ENCODE results near the gene DYRK1A. TPM values are rescaled to one million over a fixed set of nuclear protein-coding genes. Genes with fewer than 3 reads are reported as not detected.

Gene DYRK1A
- total RNA-seq, 1 donor from 2014 or later: 83.5 TPM

DNA sequence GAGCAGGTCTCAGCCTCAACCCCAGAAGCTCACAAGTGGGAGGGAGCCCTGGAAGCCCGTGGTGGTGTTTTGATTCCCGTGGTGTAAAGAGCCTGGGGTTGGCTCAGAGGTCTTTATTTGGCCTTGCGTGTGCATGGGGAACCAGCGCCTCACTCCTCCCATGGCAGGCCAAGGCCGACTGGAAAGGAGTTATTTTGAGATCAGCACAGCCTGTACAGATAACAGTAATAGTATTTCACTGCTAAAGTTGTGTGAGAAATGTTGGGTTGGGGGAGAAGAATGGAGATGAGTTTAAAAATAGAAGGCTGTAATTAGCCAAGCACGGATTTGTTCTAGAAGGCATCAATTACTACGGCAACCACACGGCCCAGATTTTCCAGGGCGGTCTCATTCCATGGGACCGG lies 186.5 kb downstream of the DYRK1A start:
- no peaks in the 10 kb centered on the region for H3K36me3 Mint-ChIP-seq (ENCODE audit: insufficient read depth)
- TF ChIP-seq, protein P1, sequence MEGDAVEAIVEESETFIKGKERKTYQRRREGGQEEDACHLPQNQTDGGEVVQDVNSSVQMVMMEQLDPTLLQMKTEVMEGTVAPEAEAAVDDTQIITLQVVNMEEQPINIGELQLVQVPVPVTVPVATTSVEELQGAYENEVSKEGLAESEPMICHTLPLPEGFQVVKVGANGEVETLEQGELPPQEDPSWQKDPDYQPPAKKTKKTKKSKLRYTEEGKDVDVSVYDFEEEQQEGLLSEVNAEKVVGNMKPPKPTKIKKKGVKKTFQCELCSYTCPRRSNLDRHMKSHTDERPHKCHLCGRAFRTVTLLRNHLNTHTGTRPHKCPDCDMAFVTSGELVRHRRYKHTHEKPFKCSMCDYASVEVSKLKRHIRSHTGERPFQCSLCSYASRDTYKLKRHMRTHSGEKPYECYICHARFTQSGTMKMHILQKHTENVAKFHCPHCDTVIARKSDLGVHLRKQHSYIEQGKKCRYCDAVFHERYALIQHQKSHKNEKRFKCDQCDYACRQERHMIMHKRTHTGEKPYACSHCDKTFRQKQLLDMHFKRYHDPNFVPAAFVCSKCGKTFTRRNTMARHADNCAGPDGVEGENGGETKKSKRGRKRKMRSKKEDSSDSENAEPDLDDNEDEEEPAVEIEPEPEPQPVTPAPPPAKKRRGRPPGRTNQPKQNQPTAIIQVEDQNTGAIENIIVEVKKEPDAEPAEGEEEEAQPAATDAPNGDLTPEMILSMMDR (IDR thresholded peaks at IDR 0.05; ENCODE audit: unreplicated experiment): no peak
- peaks cover 3% of the 10 kb centered on the region for H3K27me3 Mint-ChIP-seq
- no peak overlapping the region for H3K27ac Mint-ChIP-seq
- no peak for DNase-seq (ENCODE audit: low spot score, unreplicated experiment)
- H3K4me3 Mint-ChIP-seq (ENCODE audit: low read depth): no peak overlapping the region
- H3K9me3 Mint-ChIP-seq (ENCODE audit: low read depth): no peaks in the 10 kb centered on the region
- peaks cover 30% of the 10 kb centered on the region for H3K4me1 Mint-ChIP-seq (ENCODE audit: low read depth)

DNA sequence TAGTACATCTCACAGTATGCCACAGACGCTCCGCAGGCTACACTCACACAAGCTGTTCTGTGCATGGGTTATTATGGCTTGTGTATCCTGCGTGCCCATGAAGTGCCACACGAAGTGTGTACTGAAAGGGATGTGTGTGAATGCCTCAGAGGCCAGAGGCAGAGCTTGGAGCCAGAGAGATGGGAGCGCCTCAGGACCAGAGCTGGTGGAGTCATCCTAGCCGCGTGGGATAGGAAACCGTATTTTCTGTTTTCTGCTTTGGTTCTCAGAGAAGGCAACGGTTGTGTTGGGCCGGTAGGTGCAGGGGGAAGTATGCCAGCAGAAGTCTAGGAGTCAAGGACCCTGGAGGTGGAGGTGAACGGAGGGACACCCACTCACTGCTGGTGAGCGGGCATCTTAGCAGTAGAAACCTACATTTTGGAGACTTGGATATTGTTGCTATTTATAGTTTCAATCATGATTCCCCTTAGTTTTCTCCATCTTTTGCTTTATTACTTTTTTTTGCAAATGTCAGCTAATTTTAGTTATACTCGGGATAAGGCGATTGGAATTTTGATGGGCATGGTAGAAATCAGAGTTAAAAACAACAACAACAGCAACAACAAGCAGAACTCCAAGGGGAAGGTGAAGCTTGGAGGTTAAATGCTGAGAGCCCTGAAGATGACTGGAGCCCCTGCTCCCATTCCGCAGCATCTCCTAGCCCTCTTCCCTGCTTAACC lies 188.2 kb downstream of the DYRK1A start:
- Mint-ChIP-seq H3K9me3 (ENCODE audit: low read depth) (peaks cover 4% of the 10 kb centered on the region), H3K36me3 (ENCODE audit: insufficient read depth) (no peaks in the 10 kb centered on the region), H3K27ac (no peak overlapping the region), H3K4me1 (ENCODE audit: low read depth) (peaks cover 30% of the 10 kb centered on the region), H3K4me3 (ENCODE audit: low read depth) (no peak overlapping the region), H3K27me3 (peaks cover 3% of the 10 kb centered on the region)
- DNase-seq (ENCODE audit: low spot score, unreplicated experiment): no peak
- TF ChIP-seq, protein P1 (IDR thresholded peaks at IDR 0.05; ENCODE audit: unreplicated experiment): no peak

DNA sequence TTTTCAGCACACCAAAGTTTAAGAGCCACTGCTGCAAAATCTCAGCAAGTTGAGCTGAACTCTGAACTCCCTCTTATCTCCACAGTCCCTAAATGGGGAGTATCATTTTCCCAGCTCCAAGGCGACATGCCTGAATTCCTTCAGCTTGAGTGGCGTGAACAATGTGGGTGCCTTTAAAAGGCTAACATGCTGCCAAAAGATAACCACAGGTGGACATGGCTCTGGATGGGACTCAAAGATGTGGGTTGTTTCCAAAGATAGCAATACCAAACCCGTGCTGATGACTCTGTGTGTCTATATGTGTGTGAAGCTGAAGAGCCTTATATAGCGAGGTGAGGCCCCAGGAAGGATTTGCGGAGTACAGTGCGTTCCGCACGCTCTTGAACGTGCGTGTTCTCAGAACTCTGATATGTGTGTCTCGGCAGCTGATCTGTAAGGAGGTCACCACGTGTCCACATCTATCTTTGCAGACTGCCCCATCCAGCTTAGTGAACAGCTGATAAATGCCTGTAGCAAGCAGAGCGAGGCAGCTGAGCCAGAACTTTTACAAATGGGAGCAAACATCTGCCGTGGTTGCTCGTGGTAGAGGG lies 189.2 kb downstream of the DYRK1A start:
- H3K9me3 Mint-ChIP-seq (ENCODE audit: low read depth): peaks cover 4% of the 10 kb centered on the region

DNA sequence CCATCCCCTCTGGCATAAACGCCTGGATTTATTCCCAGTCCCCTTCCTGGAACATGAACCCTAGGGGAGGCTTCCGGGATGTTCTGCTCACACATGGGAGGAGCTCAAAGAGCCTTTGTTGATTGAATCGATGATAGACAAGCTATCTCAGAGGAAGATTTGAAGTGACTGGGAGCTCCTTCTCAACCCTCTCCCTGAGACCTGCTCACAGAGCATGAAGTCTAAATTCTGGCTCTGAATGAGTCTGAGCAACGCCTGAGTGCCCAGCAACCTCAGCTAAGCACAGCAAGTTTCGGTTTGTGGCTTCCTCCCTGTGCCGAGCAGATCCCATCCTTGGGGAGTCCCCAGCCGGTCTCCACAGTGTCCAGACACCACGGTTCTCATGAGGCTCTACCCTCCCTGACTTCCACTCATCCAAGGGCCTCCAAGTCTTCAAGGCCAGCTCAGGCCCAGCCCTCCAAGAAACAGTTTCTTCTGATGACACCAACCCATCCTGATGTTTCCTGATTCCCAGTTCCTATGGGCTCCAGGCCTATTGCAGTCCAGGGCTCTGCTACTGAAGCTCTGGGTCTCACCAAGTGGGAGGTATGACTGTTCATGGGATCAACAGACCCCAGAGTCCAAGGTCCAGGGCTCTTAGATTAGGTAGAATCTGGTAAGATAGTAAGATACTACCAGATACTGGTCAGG lies 190.8 kb downstream of the DYRK1A start:
- Mint-ChIP-seq H3K36me3 (ENCODE audit: insufficient read depth) (no peaks in the 10 kb centered on the region), H3K27ac (no peak overlapping the region), H3K4me1 (ENCODE audit: low read depth) (peaks cover 13% of the 10 kb centered on the region), H3K9me3 (ENCODE audit: low read depth) (peaks cover 4% of the 10 kb centered on the region), H3K27me3 (peaks cover 3% of the 10 kb centered on the region), H3K4me3 (ENCODE audit: low read depth) (no peak overlapping the region)
- TF ChIP-seq, protein P1 (IDR thresholded peaks at IDR 0.05; ENCODE audit: unreplicated experiment): no peak
- DNase-seq (ENCODE audit: low spot score, unreplicated experiment): no peak

More for the DNA sequence above, 189.2 kb downstream of the DYRK1A start:
- Mint-ChIP-seq H3K27me3 (peaks cover 3% of the 10 kb centered on the region), H3K4me3 (ENCODE audit: low read depth) (no peak overlapping the region), H3K36me3 (ENCODE audit: insufficient read depth) (no peaks in the 10 kb centered on the region), H3K27ac (no peak overlapping the region), H3K4me1 (ENCODE audit: low read depth) (peaks cover 26% of the 10 kb centered on the region)
- no peak for DNase-seq (ENCODE audit: low spot score, unreplicated experiment)
- TF ChIP-seq, protein P1 (IDR thresholded peaks at IDR 0.05; ENCODE audit: unreplicated experiment): no peak

DNA sequence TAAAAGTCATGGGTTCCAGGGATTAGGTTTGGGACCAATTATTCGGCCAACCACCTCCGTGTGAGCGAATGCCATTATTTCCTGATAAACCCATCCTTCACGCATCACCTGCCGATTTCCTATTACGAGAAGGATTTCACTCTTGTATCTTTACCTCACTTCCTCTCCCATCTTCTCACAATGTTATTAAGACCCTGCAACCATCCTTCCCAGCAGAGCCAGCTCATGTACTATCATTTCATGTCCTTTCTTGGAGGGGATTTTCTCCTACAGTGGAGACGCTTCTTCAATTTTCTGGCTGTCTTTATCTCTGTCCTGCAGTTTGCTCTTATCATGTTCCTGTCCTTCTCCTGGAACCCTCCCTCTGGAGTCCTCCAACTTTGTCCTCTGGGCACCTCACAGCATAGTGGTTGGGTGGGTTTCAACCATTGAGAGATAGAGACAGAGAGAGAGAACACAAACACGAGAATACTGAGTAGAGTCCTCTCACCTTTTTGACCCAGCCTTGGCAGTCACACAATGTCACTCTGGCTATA lies 192.2 kb downstream of the DYRK1A start:
- no peaks in the 10 kb centered on the region for H3K36me3 Mint-ChIP-seq (ENCODE audit: insufficient read depth)
- TF ChIP-seq, protein P1 (IDR thresholded peaks at IDR 0.05; ENCODE audit: unreplicated experiment): no peak
- H3K27ac Mint-ChIP-seq: no peak overlapping the region
- H3K4me3 Mint-ChIP-seq (ENCODE audit: low read depth): no peak overlapping the region
- peaks cover 13% of the 10 kb centered on the region for H3K4me1 Mint-ChIP-seq (ENCODE audit: low read depth)
- peaks cover 4% of the 10 kb centered on the region for H3K9me3 Mint-ChIP-seq (ENCODE audit: low read depth)
- H3K27me3 Mint-ChIP-seq: peaks cover 3% of the 10 kb centered on the region
- DNase-seq (ENCODE audit: low spot score, unreplicated experiment): no peak
